Adrenal gland (tissue), 12 donors: Measurements from ENCODE around the gene ACTR3. TPM values are rescaled to one million over a fixed set of nuclear protein-coding genes. Genes with fewer than 3 reads are reported as not detected.
"Not testable (repeated sequence)": the region's sequence is repeated elsewhere in the genome, so short reads cannot be mapped to it uniquely, and the experiment has no call there.

Experiments used
- DNase-seq, 7 donors: peaks; one replicate each; pipeline ENCODE4 v3.0.0-alpha.2; 2019 to 2020
- H3K27ac ChIP-seq, 5 donors: fragments of 200-600 bp; sonication (generic) in 4 of 5; 1 replicate in 3 of 5; 2 replicates in 2 of 5; pipeline versions ENCODE4 v1.5.1 to v1.8.0; 2016 to 2020; ENCODE audit warnings: mild to moderate bottlenecking in 1 of 5
- H3K27me3 ChIP-seq: fragments of 200-600 bp; 2 replicates; pipeline ENCODE4 v1.8.0; 2021
- H3K36me3 ChIP-seq, 2 donors: fragments of 200-600 bp; replicated peaks in 1 of 2; 1 replicate in 1 of 2; 2 replicates in 1 of 2; pipeline versions ENCODE4 v1.5.1 to v1.8.0; 2018 to 2022
- H3K4me1 ChIP-seq, 2 donors: fragments of 200-600 bp; replicated peaks in 1 of 2; 1 replicate in 1 of 2; 2 replicates in 1 of 2; pipeline versions ENCODE4 v1.5.1 to v1.8.0; 2018 to 2021
- H3K4me3 ChIP-seq, 4 donors: fragments of 200-600 bp; sonication (generic) in 3 of 4; one replicate each; pipeline ENCODE4 v1.5.1; 2016 to 2018
- H3K9me3 ChIP-seq, 3 donors: fragments of 200-600 bp; sonication (generic) in 1 of 3; replicated peaks in 1 of 3; 1 replicate in 2 of 3; 2 replicates in 1 of 3; pipeline versions ENCODE4 v1.5.1 to v1.8.0; 2016 to 2021
- POLR2A ChIP-seq, 2 donors: fragments of 450-650 bp; IDR thresholded peaks; one replicate each; pipeline ENCODE4 v1.6.1; 2017; ENCODE audit warnings: antibody characterized with exemption in 2 of 2, mild to moderate bottlenecking in 2 of 2, moderate library complexity in 1 of 2
- WGBS, 4 donors: extraction: QIAGEN DNeasy Blood & Tissue Kit in 2 of 4; methylation state at CpG; one replicate each; pipeline versions ENCODE4 v1.1.5 to v1.1.7; 2013 to 2017; 5-methylcytosine and 5-hydroxymethylcytosine counted together
- intact Hi-C, 2 donors: fragments of 100-400 bp; cut with DNase I; formaldehyde crosslinking; loops; one replicate each; pipeline versions ENCODE4 v1.14.1 to v1.15.0; 2022 to 2023
- polyA plus RNA-seq, 3 donors: library from polyadenylated mRNA; stranded (reverse); fragments of 200-250 nt in 2 of 3; fragments of 350-450 nt in 1 of 3; fragmentation: Illumina TruSeq in 1 of 3; extraction: RNeasy Lipid Tissue Mini Kit (QIAGEN cat#74804) in 1 of 3; gene quantifications; one replicate each; pipeline ENCODE4 v1.2.3, GENCODE V29; 2013 to 2014
- total RNA-seq, 9 donors: library from RNA; depleted of rRNA in 4 of 9; stranded (reverse); fragments of >200 nt in 4 of 9; fragments of 120-200 nt in 1 of 9; fragmentation: NEBNext Ultra II Directional in 1 of 9; extraction: Animal tissue kit (Norgen Biotek cat#: 25700) in 1 of 9; gene quantifications; one replicate each; pipeline versions ENCODE4 v1.1.0 to v1.2.4, GENCODE V29; 2013 to 2023
- TF ChIP-seq, protein P1 (sequence below), 6 experiments: fragments of 450-650 bp in 4 of 6; fragments of 200-600 bp in 2 of 6; sonication (generic) in 1 of 6; IDR thresholded peaks; 1 replicate in 5 of 6; 2 replicates in 1 of 6; pipeline versions ENCODE4 v1.5.1 to v1.8.0; 2016 to 2021; ENCODE audit warnings: antibody characterized with exemption in 6 of 6, mild to moderate bottlenecking in 2 of 6, moderate library complexity in 1 of 6
- donor health status: healthy with polysubstance abuse.
- donor health status: Bipolar disorder and iron deficiency.
- donor health status: DM: yes; HTN: yes; CAD: no.
- donor health status: DM: no; HTN: no; CAD: no.
- donor health status: DM: no; HTN: no; CAD: no.
- donor health status: DM: yes; HTN: yes; CAD: no.

The ACTR3 gene
- total and polyA plus RNA-seq, 12 donors: 28.1 to 530 (median 219) TPM

GRCh38 chr2:113926314-113926713 lies 36.4 kb downstream of the ACTR3 start:
- TF ChIP-seq, protein P1, sequence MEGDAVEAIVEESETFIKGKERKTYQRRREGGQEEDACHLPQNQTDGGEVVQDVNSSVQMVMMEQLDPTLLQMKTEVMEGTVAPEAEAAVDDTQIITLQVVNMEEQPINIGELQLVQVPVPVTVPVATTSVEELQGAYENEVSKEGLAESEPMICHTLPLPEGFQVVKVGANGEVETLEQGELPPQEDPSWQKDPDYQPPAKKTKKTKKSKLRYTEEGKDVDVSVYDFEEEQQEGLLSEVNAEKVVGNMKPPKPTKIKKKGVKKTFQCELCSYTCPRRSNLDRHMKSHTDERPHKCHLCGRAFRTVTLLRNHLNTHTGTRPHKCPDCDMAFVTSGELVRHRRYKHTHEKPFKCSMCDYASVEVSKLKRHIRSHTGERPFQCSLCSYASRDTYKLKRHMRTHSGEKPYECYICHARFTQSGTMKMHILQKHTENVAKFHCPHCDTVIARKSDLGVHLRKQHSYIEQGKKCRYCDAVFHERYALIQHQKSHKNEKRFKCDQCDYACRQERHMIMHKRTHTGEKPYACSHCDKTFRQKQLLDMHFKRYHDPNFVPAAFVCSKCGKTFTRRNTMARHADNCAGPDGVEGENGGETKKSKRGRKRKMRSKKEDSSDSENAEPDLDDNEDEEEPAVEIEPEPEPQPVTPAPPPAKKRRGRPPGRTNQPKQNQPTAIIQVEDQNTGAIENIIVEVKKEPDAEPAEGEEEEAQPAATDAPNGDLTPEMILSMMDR (IDR thresholded peaks at IDR 0.05): no peak
- no peak for TF ChIP-seq POLR2A (IDR thresholded peaks at IDR 0.05)
- Histone ChIP-seq H3K4me1 (peaks cover 0 to 1% of the 10 kb centered on the region in 2 donors), H3K27me3 (no peaks in the 10 kb centered on the region), H3K4me3 (no peak overlapping the region), H3K36me3 (peaks cover 0 to 9% of the 10 kb centered on the region in 2 donors), H3K27ac (no peak overlapping the region), H3K9me3 (no peaks in the 10 kb centered on the region)
- 96 to 98% (median 97%) methylated on average over 3 of the region's 3 CpGs for WGBS, 4 donors
- DNase-seq: no peak
- intact Hi-C loops: no loop called here

GRCh38 chr2:113930448-113930847 lies 40.6 kb downstream of the ACTR3 start:
- Histone ChIP-seq H3K27ac (no peak overlapping the region), H3K9me3 (no peaks in the 10 kb centered on the region), H3K27me3 (no peaks in the 10 kb centered on the region), H3K4me3 (no peak overlapping the region), H3K36me3 (peaks cover 0 to 22% of the 10 kb centered on the region in 2 donors), H3K4me1 (peaks cover 0 to 20% of the 10 kb centered on the region in 2 donors)
- intact Hi-C loops: no loop called here
- no peak for DNase-seq
- no peak for TF ChIP-seq POLR2A (IDR thresholded peaks at IDR 0.05)
- TF ChIP-seq, protein P1 (IDR thresholded peaks at IDR 0.05): no peak
- 96 to 100% (median 99%) methylated on average over 1 of the region's 1 CpG for WGBS, 4 donors

- no peak for TF ChIP-seq POLR2A (IDR thresholded peaks at IDR 0.05)
- TF ChIP-seq, protein P1 (IDR thresholded peaks at IDR 0.05): no peak
- Histone ChIP-seq H3K9me3 (peaks cover 0 to 8% (median 6%) of the 10 kb centered on the region in 3 donors), H3K4me1 (peaks cover 0 to 7% of the 10 kb centered on the region in 2 donors), H3K4me3 (no peak overlapping the region), H3K36me3 (peaks cover 0 to 56% of the 10 kb centered on the region in 2 donors), H3K27me3 (no peaks in the 10 kb centered on the region), H3K27ac (no peak overlapping the region)
- intact Hi-C loops: no loop called here
- no peak for DNase-seq
These were observed 47.6 kb downstream of the ACTR3 start for GRCh38 chr2:113937501-113937900.

DNA sequence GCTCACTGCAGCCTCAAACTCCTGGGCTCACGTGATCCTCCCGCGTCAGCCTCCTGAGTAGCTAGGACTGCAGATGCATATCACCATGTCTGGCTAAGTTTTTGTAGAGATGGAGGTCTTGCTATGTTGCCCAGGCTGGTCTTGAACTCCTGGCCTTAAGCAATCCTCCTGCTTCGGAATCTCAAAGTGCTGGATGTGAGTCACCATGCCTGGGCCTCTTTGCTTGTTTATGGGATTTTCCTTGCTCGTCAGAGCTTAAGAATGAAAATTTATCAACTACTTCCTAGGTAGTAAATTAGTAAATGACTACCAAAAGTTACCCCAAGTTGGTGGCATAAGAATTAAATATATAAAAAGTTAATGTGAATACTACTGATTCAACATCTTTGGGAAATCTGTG lies 51.0 kb downstream of the ACTR3 start:
- H3K27me3 ChIP-seq: no peaks in the 10 kb centered on the region
- H3K36me3 ChIP-seq: peaks cover 0 to 58% of the 10 kb centered on the region in 2 donors
- H3K4me1 ChIP-seq: no peaks in the 10 kb centered on the region
- H3K4me3 ChIP-seq: no peak overlapping the region
- 81 to 98% (median 94%) methylated on average over 5 of the region's 5 CpGs for WGBS, 4 donors
- H3K9me3 ChIP-seq: peaks cover 0 to 8% (median 6%) of the 10 kb centered on the region in 3 donors
- TF ChIP-seq, protein P1 (IDR thresholded peaks at IDR 0.05): no peak
- TF ChIP-seq POLR2A (IDR thresholded peaks at IDR 0.05): no peak
- H3K27ac ChIP-seq: no peak overlapping the region
- DNase-seq: no peak
- intact Hi-C loops: no loop called here

DNA sequence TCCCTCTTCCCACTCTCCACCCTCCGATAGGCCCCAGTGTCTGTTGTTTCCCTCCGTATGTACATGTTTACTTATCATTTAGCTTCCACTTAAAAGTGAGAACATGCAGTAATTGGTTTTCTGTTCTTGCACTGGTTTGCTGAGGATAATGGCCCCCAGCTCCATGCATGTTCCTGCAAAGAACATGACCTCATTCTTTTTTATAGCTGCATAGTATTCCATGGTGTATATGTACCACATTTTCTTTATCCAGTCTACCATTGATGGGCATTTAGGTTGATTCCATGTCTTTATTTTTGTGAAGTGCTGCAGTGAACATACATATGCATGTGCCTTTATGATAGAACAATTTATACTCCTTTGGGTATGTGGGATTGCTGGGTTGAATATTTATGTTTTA lies 55.9 kb downstream of the ACTR3 start:
- H3K27me3 ChIP-seq, DNase-seq, intact Hi-C loops, H3K4me1 ChIP-seq, H3K9me3 ChIP-seq, H3K4me3 ChIP-seq, H3K27ac ChIP-seq: not testable (repeated sequence)
- 98 to 100% (median 100%) methylated on average over 2 of the region's 2 CpGs for WGBS, 4 donors
- H3K36me3 ChIP-seq: peaks cover 0 to 59% of the 10 kb centered on the region in 2 donors

GRCh38 chr2:113950906-113951305 lies 61.0 kb downstream of the ACTR3 start:
- WGBS, 4 donors: 84 to 93% (median 89%) methylated on average over 3 of the region's 3 CpGs
- H3K27me3 ChIP-seq, intact Hi-C loops, DNase-seq, H3K4me3 ChIP-seq, H3K9me3 ChIP-seq, H3K27ac ChIP-seq, H3K4me1 ChIP-seq: not testable (repeated sequence)
- peaks cover 0 to 72% of the 10 kb centered on the region in 2 donors for H3K36me3 ChIP-seq
